Muscle layer of duodenum (tissue), 2 donors: ENCODE results near the gene ANKRD36C.
"Not testable (repeated sequence)": the region's sequence is repeated elsewhere in the genome, so short reads cannot be mapped to it uniquely, and the experiment has no call there.

Source experiments
- H3K27ac ChIP-seq: one replicate; pipeline ENCODE4 v1.7.0; 2013; ENCODE audit warnings: mild to moderate bottlenecking, low read length
- H3K27me3 ChIP-seq: one replicate; pipeline ENCODE4 v1.7.0; 2013; ENCODE audit warnings: low read depth, mild to moderate bottlenecking, control low read depth, low read length
- H3K36me3 ChIP-seq, 2 donors: one replicate each; pipeline ENCODE4 v1.7.0; 2013; ENCODE audit warnings: low read length in 2 of 2, control low read depth in 1 of 2, mild to moderate bottlenecking in 1 of 2; ENCODE audit not compliant: insufficient read depth in 2 of 2, control insufficient read depth in 1 of 2
- H3K4me1 ChIP-seq, 2 donors: one replicate each; pipeline ENCODE4 v1.7.0; 2013; ENCODE audit warnings: low read length in 2 of 2, mild to moderate bottlenecking in 2 of 2, control low read depth in 1 of 2, moderate library complexity in 1 of 2; ENCODE audit not compliant: insufficient read depth in 2 of 2, control insufficient read depth in 1 of 2
- H3K4me3 ChIP-seq, 2 donors: one replicate each; pipeline ENCODE4 v1.7.0; 2013; ENCODE audit warnings: low read length in 2 of 2, low read depth in 1 of 2, mild to moderate bottlenecking in 1 of 2
- H3K9me3 ChIP-seq, 2 donors: one replicate each; pipeline ENCODE4 v1.7.0; 2013; ENCODE audit warnings: low read length in 2 of 2, control low read depth in 1 of 2, mild to moderate bottlenecking in 1 of 2; ENCODE audit not compliant: control insufficient read depth in 1 of 2
- donor health status: healthy.

Gene ANKRD36C

DNA sequence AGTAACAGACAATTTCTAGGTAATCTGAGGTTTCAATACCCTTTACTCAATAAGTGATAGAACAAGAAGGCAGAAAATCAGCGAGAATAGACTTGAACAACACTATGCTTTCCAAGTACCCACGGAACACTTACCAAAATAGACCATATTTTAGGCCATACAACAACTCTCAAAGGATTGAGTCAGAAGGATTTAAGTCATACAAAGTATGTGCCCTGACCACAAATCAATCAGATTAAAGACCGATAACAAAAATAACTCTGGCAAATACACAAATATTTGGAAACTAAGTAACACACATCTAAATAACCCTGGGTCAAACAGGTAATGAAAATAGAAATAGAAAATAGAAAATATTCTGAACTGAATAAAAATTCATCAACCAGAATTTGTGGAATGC lies 129.5 kb downstream of the ANKRD36C start:
- H3K9me3 ChIP-seq, H3K4me3 ChIP-seq, H3K36me3 ChIP-seq, H3K4me1 ChIP-seq, H3K27me3 ChIP-seq, H3K27ac ChIP-seq: not testable (repeated sequence)

DNA sequence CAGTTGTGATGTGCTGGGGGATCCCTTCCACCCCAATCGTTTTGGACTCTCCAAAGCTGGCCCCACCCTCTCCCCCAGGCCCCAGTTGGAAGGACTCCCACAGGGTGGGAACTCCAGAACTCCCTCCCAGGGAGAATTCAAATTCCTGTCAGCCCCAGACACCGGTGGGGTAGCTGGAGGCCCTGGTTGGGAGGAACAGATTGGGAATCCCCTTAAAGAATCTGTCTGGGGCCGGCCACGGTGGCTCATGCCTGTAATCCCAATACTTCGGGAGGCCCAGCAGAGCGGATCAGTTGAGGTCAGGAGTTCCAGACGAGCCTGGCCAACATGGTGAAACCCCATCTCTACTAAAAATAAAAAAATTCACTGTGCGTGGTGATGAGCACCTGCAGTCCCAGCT lies 155.5 kb downstream of the ANKRD36C start:
- Histone ChIP-seq H3K36me3 (peaks cover 0 to 48% of the 10 kb centered on the region in 2 donors), H3K9me3 (no peaks in the 10 kb centered on the region)

DNA sequence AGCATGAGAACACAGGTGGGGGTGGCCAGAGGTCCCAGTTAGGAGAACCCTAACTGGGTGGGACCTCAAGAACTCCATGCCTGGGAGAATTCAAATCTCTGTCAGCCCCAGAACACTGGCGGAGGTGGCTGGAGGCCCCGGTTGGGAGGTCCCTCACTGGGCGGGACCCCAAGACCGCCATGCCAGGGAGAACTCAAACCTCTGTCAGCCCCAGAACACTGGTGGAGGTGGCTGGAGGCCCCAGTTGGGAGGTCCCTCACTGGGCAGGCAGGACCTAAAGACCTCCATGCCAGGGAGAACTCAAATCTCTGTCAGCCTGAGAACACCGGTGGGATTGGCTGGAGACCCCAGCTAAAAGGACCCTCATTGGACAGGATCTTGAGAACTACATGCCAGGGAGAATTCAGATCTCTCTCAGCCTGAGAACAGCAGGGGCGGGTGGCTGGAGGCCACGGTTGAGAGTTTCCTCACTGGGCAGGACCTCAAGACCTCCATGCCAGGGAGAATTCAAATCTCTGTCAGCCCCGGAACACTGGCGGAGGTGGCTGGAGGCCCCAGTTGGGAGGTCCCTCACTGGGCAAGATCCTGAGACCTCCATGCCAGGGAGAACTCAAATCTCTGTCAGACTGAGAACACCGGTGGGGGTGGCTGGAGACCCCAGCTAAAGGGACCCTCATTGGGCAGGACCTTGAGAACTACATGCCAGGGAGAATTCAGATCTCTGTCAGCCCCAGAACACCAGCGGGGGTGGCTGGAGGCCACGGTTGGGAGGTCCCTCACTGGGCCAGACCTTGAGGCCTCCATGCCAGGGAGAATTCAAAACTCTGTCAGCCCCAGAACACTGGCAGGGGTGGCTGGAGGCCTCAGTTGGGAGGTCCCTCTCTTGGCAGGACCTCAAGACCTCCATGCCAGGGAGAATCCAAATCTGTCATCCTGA lies 157.3 kb downstream of the ANKRD36C start:
- H3K27ac ChIP-seq, H3K27me3 ChIP-seq, H3K9me3 ChIP-seq, H3K4me1 ChIP-seq, H3K4me3 ChIP-seq: not testable (repeated sequence)
- peaks cover 0 to 60% of the 10 kb centered on the region in 2 donors for H3K36me3 ChIP-seq

More for the DNA sequence above, 155.5 kb downstream of the ANKRD36C start:
- Histone ChIP-seq H3K4me1 (no peaks in the 10 kb centered on the region), H3K27ac (no peak overlapping the region), H3K27me3 (no peaks in the 10 kb centered on the region), H3K4me3 (no peak overlapping the region)

DNA sequence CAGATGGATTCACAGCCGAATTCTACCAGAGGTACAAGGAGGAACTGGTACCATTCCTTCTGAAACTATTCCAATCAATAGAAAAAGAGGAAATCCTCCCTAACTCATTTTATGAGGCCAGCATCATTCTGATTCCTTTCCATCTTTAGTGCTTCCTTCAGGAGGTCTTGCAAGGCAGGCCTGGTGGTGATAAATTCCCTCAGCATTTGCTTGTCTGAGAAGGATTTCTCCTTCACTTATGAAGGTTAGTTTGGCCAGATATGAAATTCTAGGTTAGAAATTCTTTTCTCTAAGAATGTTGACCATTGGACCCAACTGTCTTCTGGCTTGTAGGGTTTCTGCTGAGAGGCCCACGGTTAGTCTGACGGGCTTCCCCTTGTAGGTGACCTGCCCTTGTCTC lies 167.4 kb downstream of the ANKRD36C start:
- not testable (repeated sequence) for H3K27me3 ChIP-seq, H3K27ac ChIP-seq, H3K4me3 ChIP-seq, H3K36me3 ChIP-seq, H3K4me1 ChIP-seq
- peaks cover 0 to 30% of the 10 kb centered on the region in 2 donors for H3K9me3 ChIP-seq

DNA sequence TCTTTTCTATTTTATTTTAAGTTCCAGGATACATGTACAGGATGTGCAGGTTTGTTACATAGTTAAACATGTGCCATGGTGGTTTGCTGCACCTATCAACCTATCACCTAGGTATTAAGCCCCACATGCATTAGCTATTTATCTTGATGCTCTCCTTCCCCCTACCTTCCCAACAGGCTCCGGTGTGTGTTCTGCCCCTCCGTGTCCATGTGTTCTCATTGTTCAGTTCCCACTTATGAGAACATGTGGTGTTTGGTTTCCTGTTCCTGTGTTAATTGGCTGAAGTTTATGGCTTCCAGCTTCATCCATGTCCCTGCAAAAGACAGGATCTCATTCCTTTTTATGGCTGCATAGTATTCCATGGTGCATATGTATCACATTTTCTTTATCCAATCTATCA lies 174.1 kb downstream of the ANKRD36C start:
- H3K9me3 ChIP-seq: peaks cover 0 to 28% of the 10 kb centered on the region in 2 donors
- H3K27me3 ChIP-seq, H3K4me3 ChIP-seq, H3K27ac ChIP-seq, H3K36me3 ChIP-seq, H3K4me1 ChIP-seq: not testable (repeated sequence)

DNA sequence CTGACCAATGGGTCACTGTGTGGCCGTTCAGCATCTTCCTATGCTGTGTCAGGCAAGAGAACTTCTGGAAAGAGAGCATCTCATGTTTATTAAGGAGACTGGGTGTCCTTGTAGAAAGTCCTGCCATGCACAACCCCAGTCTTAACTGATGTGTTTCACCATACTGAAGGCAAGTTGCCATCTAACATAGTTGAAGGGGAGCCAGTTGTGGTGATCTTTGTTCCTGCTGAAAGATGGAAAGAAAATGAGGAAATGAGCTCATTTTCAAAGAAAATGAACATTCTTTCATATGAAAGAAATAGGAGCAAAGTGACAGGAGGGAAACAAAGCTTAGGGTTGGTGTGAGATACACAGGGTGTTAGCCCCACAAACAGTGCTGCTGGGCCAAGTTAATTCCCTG lies 178.3 kb downstream of the ANKRD36C start:
- H3K9me3 ChIP-seq, H3K36me3 ChIP-seq, H3K4me3 ChIP-seq, H3K27me3 ChIP-seq, H3K27ac ChIP-seq, H3K4me1 ChIP-seq: not testable (repeated sequence)

DNA sequence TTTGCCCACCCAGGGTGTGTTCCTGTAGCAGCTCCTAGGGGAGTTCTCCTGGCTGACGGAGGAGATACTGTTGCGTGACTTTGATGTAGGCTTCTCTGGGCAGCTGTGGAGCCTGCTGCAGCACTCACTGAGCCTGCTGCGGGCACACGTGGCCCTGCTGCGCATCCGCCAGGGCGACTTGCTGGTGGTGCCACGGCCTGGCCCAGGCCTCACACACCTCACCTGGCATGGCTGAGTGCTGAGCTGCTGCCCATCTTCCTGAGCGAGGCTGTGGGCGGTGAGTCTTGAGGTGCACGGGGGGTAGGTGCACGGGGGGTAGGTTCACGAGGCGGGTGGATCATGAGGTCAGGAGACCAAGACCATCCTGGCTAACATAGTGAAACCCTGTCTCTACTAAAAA lies 191.7 kb downstream of the ANKRD36C start:
- H3K27ac ChIP-seq: no peak overlapping the region
- H3K36me3 ChIP-seq: no peaks in the 10 kb centered on the region
- H3K4me3 ChIP-seq: no peak overlapping the region
- H3K4me1 ChIP-seq: no peaks in the 10 kb centered on the region
- H3K9me3 ChIP-seq: peaks cover 0 to 8% of the 10 kb centered on the region in 2 donors
- no peaks in the 10 kb centered on the region for H3K27me3 ChIP-seq

DNA sequence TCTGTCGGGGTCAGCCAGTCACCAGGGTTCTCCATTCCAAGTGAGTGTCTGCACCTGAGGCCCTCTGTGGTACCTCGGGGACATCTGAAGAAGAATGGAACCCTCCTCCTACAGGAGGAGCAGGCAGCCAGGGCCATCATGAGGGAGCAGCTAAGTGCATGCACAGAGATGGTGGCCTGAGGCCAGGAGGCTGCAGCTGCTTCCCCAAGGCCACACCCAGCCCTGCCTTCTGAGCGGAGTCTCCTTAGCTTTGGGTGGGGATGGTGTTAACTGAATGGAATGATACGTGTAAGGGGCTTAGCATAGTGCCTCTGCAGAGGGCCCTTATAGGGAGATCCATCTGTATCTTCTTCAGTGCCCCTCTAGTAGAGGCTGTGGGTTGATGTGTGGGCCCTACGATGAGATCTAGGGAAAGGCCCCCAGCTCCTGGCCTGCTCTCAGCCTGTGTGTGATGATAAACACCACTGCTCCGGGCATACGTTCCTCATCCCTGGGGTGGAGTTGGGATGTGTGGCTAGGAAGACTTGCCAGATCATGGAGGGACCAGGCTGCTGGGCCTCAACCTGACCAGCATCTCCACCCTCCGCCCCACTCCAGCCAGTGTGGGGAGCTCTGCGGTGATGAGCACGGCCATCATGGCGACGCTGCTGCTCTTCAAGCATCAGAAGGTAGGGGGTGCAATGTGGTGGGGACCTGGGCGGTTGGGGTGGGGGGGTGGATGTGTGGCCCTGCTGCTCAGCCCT lies 192.3 kb downstream of the ANKRD36C start:
- H3K36me3 ChIP-seq, H3K9me3 ChIP-seq, H3K4me1 ChIP-seq, H3K4me3 ChIP-seq, H3K27ac ChIP-seq, H3K27me3 ChIP-seq: not testable (repeated sequence)

DNA sequence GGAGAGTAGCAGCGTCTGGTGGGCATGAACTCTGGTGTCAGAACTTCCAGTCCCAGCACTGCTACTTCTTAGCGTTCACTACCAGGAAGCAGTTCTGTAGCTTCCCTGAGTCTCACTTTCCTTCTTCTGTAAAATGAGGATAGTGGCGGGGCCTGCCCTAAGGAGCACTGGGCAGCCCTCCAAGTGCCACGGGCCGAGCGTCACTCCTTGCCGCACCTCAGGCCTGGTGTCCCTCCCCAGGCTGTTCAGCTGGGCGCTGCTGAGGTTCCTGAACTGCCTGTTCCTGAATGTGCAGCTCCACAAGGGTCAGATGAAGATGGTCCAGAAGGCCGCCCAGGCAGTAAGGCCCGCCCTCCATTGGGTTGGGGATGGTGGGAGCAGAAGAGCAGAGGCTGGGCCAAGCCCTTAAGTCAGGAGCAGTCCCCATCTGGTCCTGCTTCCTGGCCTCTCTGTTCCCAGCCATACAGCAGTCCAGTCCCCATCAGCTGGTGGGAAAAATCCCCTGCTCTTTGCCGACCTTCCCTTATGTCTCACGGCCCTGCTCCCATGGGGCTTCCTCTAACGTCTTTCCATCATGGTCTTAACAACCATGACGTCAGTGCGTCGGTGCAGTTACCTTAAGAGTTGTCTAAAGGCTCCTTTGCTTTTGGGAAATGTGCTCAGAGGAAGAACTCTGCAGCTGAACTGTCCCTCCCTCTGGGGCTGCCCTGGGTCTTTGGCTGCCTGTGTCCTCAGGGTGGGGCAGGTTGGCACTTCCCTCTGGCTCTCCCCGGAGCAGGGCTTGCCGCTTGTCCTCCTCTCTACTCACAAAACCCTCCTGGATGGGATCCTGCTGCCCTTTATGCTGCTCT lies 195.2 kb downstream of the ANKRD36C start:
- not testable (repeated sequence) for H3K4me1 ChIP-seq, H3K4me3 ChIP-seq, H3K27me3 ChIP-seq, H3K27ac ChIP-seq, H3K36me3 ChIP-seq, H3K9me3 ChIP-seq

DNA sequence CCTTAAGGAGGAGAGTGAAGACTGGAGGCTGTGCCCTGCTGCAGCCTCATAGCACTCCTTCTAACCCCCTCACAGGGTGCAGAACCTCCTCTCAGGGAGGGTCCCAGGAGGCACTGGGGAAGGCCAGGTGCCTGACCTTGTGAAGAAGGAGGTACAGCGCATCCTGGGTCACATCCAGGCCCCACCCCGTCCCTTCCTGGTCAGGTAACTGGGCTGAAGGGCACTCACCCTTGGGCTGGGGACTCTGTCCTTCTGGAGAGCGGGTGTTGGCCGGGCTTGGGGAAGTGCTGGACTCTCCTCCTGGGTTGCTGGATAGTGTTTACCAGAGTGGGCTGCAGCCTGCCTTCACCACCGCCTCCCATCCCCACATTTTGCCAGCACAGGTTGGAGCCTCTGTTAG lies 197.7 kb downstream of the ANKRD36C start:
- H3K27ac ChIP-seq, H3K4me1 ChIP-seq, H3K36me3 ChIP-seq, H3K4me3 ChIP-seq, H3K9me3 ChIP-seq, H3K27me3 ChIP-seq: not testable (repeated sequence)

DNA sequence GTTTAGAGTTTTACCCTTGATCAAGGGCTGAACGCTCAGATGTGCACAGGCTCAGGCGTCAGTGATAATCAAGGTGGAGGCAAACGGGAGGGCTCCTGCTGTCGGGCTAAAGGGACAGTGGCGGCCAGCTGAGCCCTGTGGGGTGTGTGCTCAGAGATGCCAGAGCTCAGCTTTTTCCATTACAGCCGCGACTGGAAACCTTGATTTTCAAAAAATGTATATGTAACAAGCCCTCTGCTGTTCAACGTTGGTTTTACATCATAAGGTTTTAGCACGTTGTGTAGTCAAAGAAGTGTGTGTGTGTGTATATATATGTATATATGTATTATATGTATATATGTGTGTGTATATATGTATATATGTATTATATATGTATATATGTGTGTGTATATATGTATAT lies 201.4 kb downstream of the ANKRD36C start:
- H3K27ac ChIP-seq, H3K4me1 ChIP-seq, H3K4me3 ChIP-seq, H3K27me3 ChIP-seq, H3K36me3 ChIP-seq, H3K9me3 ChIP-seq: not testable (repeated sequence)
